CD8-positive, alpha-beta memory T cell (primary cell): Measurements from ENCODE around the gene PAK4. TPM values are rescaled to one million over a fixed set of nuclear protein-coding genes. Genes with fewer than 3 reads are reported as not detected.

Source experiments
- CTCF ChIA-PET: fragments of 350-600 bp; sonication (Branson Sonifier 250); formaldehyde crosslinking; loops from one replicate; lab custom pipeline; 2021; ENCODE audit warnings: antibody characterized with exemption; lab: Charles Lee
- POLR2A ChIA-PET: fragments of 350-600 bp; sonication (Branson Sonifier 250); formaldehyde crosslinking; loops from one replicate; lab custom pipeline; 2021; ENCODE audit warnings: antibody characterized with exemption; lab: Charles Lee
- DNase-seq, 5 donors: peaks; one replicate each; pipeline versions ENCODE4 v3.0.0 to v3.0.0-alpha.2; 2020 to 2022; ENCODE audit warnings: mixed read lengths in 1 of 5
- H3K27ac ChIP-seq: one replicate; pipeline ENCODE4 v1.7.0; 2013; ENCODE audit warnings: low read depth, mild to moderate bottlenecking, low read length, moderate library complexity
- H3K27me3 ChIP-seq: 2 replicates; pipeline ENCODE4 v1.7.0; 2013; ENCODE audit warnings: low read length, mild to moderate bottlenecking; ENCODE audit not compliant: insufficient read depth, poor library complexity, severe bottlenecking
- H3K36me3 ChIP-seq: 2 replicates; pipeline ENCODE4 v1.7.0; 2013; ENCODE audit warnings: mild to moderate bottlenecking, low read length, moderate library complexity; ENCODE audit not compliant: insufficient read depth
- H3K4me1 ChIP-seq: 2 replicates; pipeline ENCODE4 v1.7.0; 2013; ENCODE audit warnings: mild to moderate bottlenecking, low read length, moderate library complexity; ENCODE audit not compliant: insufficient read depth
- H3K4me3 ChIP-seq: 2 replicates; pipeline ENCODE4 v1.7.0; 2013; ENCODE audit warnings: mild to moderate bottlenecking, low read length
- H3K9me3 ChIP-seq: 2 replicates; pipeline ENCODE4 v1.7.0; 2013; ENCODE audit warnings: mild to moderate bottlenecking, low read length
- H3K27ac Mint-ChIP-seq, 8 donors: one replicate each; pipeline ENCODE4 v1.8.0; 2020 to 2021; ENCODE audit warnings: mixed read lengths in 8 of 8, mild to moderate bottlenecking in 6 of 8, inconsistent platforms in 3 of 8, moderate library complexity in 3 of 8
- H3K27me3 Mint-ChIP-seq, 2 donors: one replicate each; pipeline ENCODE4 v1.8.0; 2020 to 2021; ENCODE audit warnings: mixed read lengths in 2 of 2, mild to moderate bottlenecking in 1 of 2, moderate library complexity in 1 of 2
- H3K36me3 Mint-ChIP-seq, 3 donors: one replicate each; pipeline ENCODE4 v1.8.0; 2020 to 2021; ENCODE audit warnings: mixed read lengths in 3 of 3, inconsistent platforms in 1 of 3, mild to moderate bottlenecking in 1 of 3
- H3K4me1 Mint-ChIP-seq, 3 donors: one replicate each; pipeline ENCODE4 v1.8.0; 2020 to 2021; ENCODE audit warnings: mixed read lengths in 3 of 3, inconsistent platforms in 1 of 3, mild to moderate bottlenecking in 1 of 3
- H3K4me3 Mint-ChIP-seq, 7 donors: one replicate each; pipeline ENCODE4 v1.8.0; 2020 to 2021; ENCODE audit warnings: mixed read lengths in 7 of 7, mild to moderate bottlenecking in 6 of 7, moderate library complexity in 4 of 7, inconsistent platforms in 2 of 7
- H3K9me3 Mint-ChIP-seq, 5 donors: one replicate each; pipeline ENCODE4 v1.8.0; 2020 to 2022; ENCODE audit warnings: mixed read lengths in 5 of 5, mild to moderate bottlenecking in 3 of 5, moderate library complexity in 2 of 5, inconsistent platforms in 1 of 5
- polyA plus RNA-seq: library from polyadenylated mRNA; unstranded; fragments of 300-500 nt; fragmentation: Illumina TruSeq; gene quantifications from one replicate; pipeline ENCODE4 v1.2.3, GENCODE V29; 2021
- total RNA-seq, 2 experiments: library from RNA; stranded (reverse); gene quantifications; one replicate each; pipeline ENCODE4 v1.2.3, GENCODE V29; 2021

The PAK4 gene
- total and polyA plus RNA-seq, 3 experiments from 2014 or later: 1.8 to 21.8 (median 21.3) TPM

GRCh38 chr19:39167461-39168257, 42.1 kb downstream of the PAK4 start:
- CTCF ChIA-PET: no interaction called here
- H3K27me3 ChIP-seq: no peaks in the 10 kb centered on the region
- H3K4me1 Mint-ChIP-seq: peaks cover 1 to 3% (median 1%) of the 10 kb centered on the region in 3 donors
- POLR2A ChIA-PET: no interaction called here
- no peak overlapping the region for H3K4me3 ChIP-seq
- peak overlapping the region in 1 of 8 donors; percentile 9 for H3K27ac Mint-ChIP-seq
- peaks cover 0 to 32% (median 2%) of the 10 kb centered on the region in 3 donors for H3K36me3 Mint-ChIP-seq
- H3K9me3 Mint-ChIP-seq: no peaks in the 10 kb centered on the region
- DNase-seq: no peak
- H3K4me3 Mint-ChIP-seq: no peak overlapping the region
- no peak overlapping the region for H3K27ac ChIP-seq
- no peaks in the 10 kb centered on the region for H3K4me1 ChIP-seq
- no peaks in the 10 kb centered on the region for H3K9me3 ChIP-seq
- no peaks in the 10 kb centered on the region for H3K27me3 Mint-ChIP-seq
- H3K36me3 ChIP-seq: no peaks in the 10 kb centered on the region

- CTCF ChIA-PET: no interaction called here
These were observed 42.9 kb downstream of the PAK4 start for GRCh38 chr19:39168258-39169142.

GRCh38 chr19:39169143-39169810, 43.7 kb downstream of the PAK4 start:
- Mint-ChIP-seq H3K27ac (peak overlapping the region in 1 of 8 donors; percentile 14), H3K4me3 (no peak overlapping the region), H3K36me3 (peaks cover 0 to 39% (median 2%) of the 10 kb centered on the region in 3 donors), H3K27me3 (no peaks in the 10 kb centered on the region), H3K9me3 (no peaks in the 10 kb centered on the region), H3K4me1 (no peaks in the 10 kb centered on the region)
- Histone ChIP-seq H3K4me3 (no peak overlapping the region), H3K27ac (no peak overlapping the region), H3K27me3 (no peaks in the 10 kb centered on the region), H3K9me3 (no peaks in the 10 kb centered on the region), H3K4me1 (no peaks in the 10 kb centered on the region), H3K36me3 (no peaks in the 10 kb centered on the region)
- CTCF ChIA-PET: no interaction called here
- POLR2A ChIA-PET: no interaction called here
- no peak for DNase-seq

More at GRCh38 chr19:39168258-39169142, 42.9 kb downstream of the PAK4 start:
- Histone ChIP-seq H3K36me3 (no peaks in the 10 kb centered on the region), H3K4me3 (no peak overlapping the region), H3K9me3 (no peaks in the 10 kb centered on the region), H3K4me1 (no peaks in the 10 kb centered on the region), H3K27ac (no peak overlapping the region), H3K27me3 (no peaks in the 10 kb centered on the region)
- H3K27me3 Mint-ChIP-seq: no peaks in the 10 kb centered on the region
- no peaks in the 10 kb centered on the region for H3K4me1 Mint-ChIP-seq
- peak overlapping the region in 2 of 8 donors; percentile 9 to 14 for H3K27ac Mint-ChIP-seq
- no peaks in the 10 kb centered on the region for H3K9me3 Mint-ChIP-seq
- H3K4me3 Mint-ChIP-seq: no peak overlapping the region
- no peak for DNase-seq
- POLR2A ChIA-PET: no interaction called here
- peaks cover 0 to 36% (median 2%) of the 10 kb centered on the region in 3 donors for H3K36me3 Mint-ChIP-seq

- H3K27me3 ChIP-seq: no peaks in the 10 kb centered on the region
- H3K36me3 ChIP-seq: no peaks in the 10 kb centered on the region
- Mint-ChIP-seq H3K27me3 (no peaks in the 10 kb centered on the region), H3K36me3 (peaks cover 0 to 46% (median 2%) of the 10 kb centered on the region in 3 donors), H3K27ac (no peak overlapping the region), H3K9me3 (no peaks in the 10 kb centered on the region), H3K4me3 (no peak overlapping the region), H3K4me1 (no peaks in the 10 kb centered on the region)
- CTCF ChIA-PET: no interaction called here
- H3K4me3 ChIP-seq: no peak overlapping the region
- no peak overlapping the region for H3K27ac ChIP-seq
- no peak for DNase-seq
- H3K9me3 ChIP-seq: no peaks in the 10 kb centered on the region
- POLR2A ChIA-PET: no interaction called here
- H3K4me1 ChIP-seq: no peaks in the 10 kb centered on the region
These were observed 45.0 kb downstream of the PAK4 start for GRCh38 chr19:39170386-39171231.

- Histone ChIP-seq H3K9me3 (no peaks in the 10 kb centered on the region), H3K4me1 (no peaks in the 10 kb centered on the region), H3K36me3 (no peaks in the 10 kb centered on the region), H3K27ac (no peak overlapping the region), H3K27me3 (no peaks in the 10 kb centered on the region), H3K4me3 (no peak overlapping the region)
- DNase-seq: no peak
- Mint-ChIP-seq H3K36me3 (peaks cover 0 to 55% (median 4%) of the 10 kb centered on the region in 3 donors), H3K9me3 (no peaks in the 10 kb centered on the region), H3K27me3 (no peaks in the 10 kb centered on the region), H3K4me1 (no peaks in the 10 kb centered on the region), H3K27ac (peak overlapping the region in 1 of 8 donors; percentile 50), H3K4me3 (no peak overlapping the region)
- POLR2A ChIA-PET: no interaction called here
- CTCF ChIA-PET: interaction anchor here (0.6 kb wide), 1 partner anchor 200 kb away, joined by 3 read pairs; no protein-coding TSS in a partner anchor
These were observed 46.2 kb downstream of the PAK4 start for GRCh38 chr19:39171479-39172465.

- ChIA-PET CTCF (no interaction called here), POLR2A (no interaction called here)
- H3K9me3 ChIP-seq: no peaks in the 10 kb centered on the region
- Mint-ChIP-seq H3K9me3 (no peaks in the 10 kb centered on the region), H3K4me1 (no peaks in the 10 kb centered on the region), H3K27me3 (no peaks in the 10 kb centered on the region), H3K4me3 (no peak overlapping the region), H3K27ac (peak overlapping the region in 2 of 8 donors; percentile 32 to 91), H3K36me3 (peaks cover 0 to 64% (median 4%) of the 10 kb centered on the region in 3 donors)
- no peaks in the 10 kb centered on the region for H3K36me3 ChIP-seq
- no peak for DNase-seq
- no peaks in the 10 kb centered on the region for H3K27me3 ChIP-seq
- H3K27ac ChIP-seq: no peak overlapping the region
- no peaks in the 10 kb centered on the region for H3K4me1 ChIP-seq
- no peak overlapping the region for H3K4me3 ChIP-seq
These were observed 47.3 kb downstream of the PAK4 start for GRCh38 chr19:39172700-39173501.
